ENCODE data around the gene PRR5L. TPM values are rescaled to one million over a fixed set of nuclear protein-coding genes. Genes with fewer than 3 reads are reported as not detected.

PRR5L gene
- total and polyA plus RNA-seq, 2 donors (not counting 1 experiment from before 2014, with no cell fraction given) = 4.0 to 5.9 TPM

- Histone ChIP-seq H3K4me1 (ENCODE audit: control insufficient read depth in 2 of 2, insufficient read depth in 2 of 2, low read length in 2 of 2) (no peaks in the 10 kb centered on the region), H3K4me3 (ENCODE audit: control extremely low read depth in 1 of 5, extremely low read depth in 1 of 5, insufficient read depth in 1 of 5, low read depth in 2 of 5, low read length in 4 of 5) (no peak overlapping the region), H3K27ac (ENCODE audit: low read length in 2 of 2) (no peak overlapping the region), H3K36me3 (replicated peaks in 1 of 2; ENCODE audit: control extremely low read depth in 1 of 2, control insufficient read depth in 1 of 2, extremely low read depth in 1 of 2, insufficient read depth in 2 of 2, low read length in 1 of 2) (peaks cover 4 to 40% of the 10 kb centered on the region in 2 experiments), H3K27me3 (replicated peaks in 1 of 4; ENCODE audit: control extremely low read depth in 1 of 4, control insufficient read depth in 3 of 4, insufficient read depth in 4 of 4, low read length in 3 of 4) (no peaks in the 10 kb centered on the region), H3K9me3 (ENCODE audit: control extremely low read depth in 1 of 3, control insufficient read depth in 2 of 3, insufficient read depth in 1 of 3, low read length in 2 of 3) (peaks cover 0 to 7% (median 6%) of the 10 kb centered on the region in 3 donors), H4K20me1 (ENCODE audit: control insufficient read depth, insufficient read depth, low read length, poor library complexity, severe bottlenecking) (peaks cover 35% of the 10 kb centered on the region), H3K9ac (ENCODE audit: low read length) (no peak overlapping the region), H3K4me2 (replicated peaks; ENCODE audit: low read depth, low read length, poor library complexity, severe bottlenecking) (no peak overlapping the region), H2AFZ (ENCODE audit: insufficient read depth, low read depth, low read length, poor library complexity, severe bottlenecking) (no peak overlapping the region), H3K79me2 (ENCODE audit: control insufficient read depth, insufficient read depth, low read length) (peaks cover 50% of the 10 kb centered on the region)
- H3K4me1 Mint-ChIP-seq = peaks cover 7% of the 10 kb centered on the region
- intact Hi-C loops (cut with micrococcal nuclease) = no loop called here
- H3K9me3 Mint-ChIP-seq (ENCODE audit: insufficient read depth) = peaks cover 6% of the 10 kb centered on the region
- ATAC-seq (ENCODE audit: low read depth) (no peak), DNase-seq (no peak)
- no peak overlapping the region for H3K4me3 Mint-ChIP-seq
- ChIA-PET POLR2A (no interaction called here), CTCF (interaction anchor here (0.9 to 1.5 kb wide), 2 partner anchors 13 to 213 kb away, joined by 3 to 5 read pairs; no protein-coding TSS in a partner anchor)
- H3K27ac Mint-ChIP-seq = no peak overlapping the region
- TF ChIP-seq EZH2 (IDR thresholded peaks at IDR 0.05; ENCODE audit: borderline replicate concordance, insufficient read depth, low read depth, low read length, poor library complexity, severe bottlenecking) = no peak
- no peak for TF ChIP-seq CTCF (IDR thresholded peaks at IDR 0.05)
- no CpG with 5 or more reads among the region's 1 CpG for WGBS (ENCODE audit: insufficient coverage)
- H3K27me3 Mint-ChIP-seq = no peaks in the 10 kb centered on the region
Measured at GRCh38 chr11:36280531-36280930, 15.6 kb upstream of the PRR5L start.

GRCh38 chr11:36281850-36282249 is 14.2 kb upstream of the PRR5L start:
- no peak overlapping the region for H3K27ac Mint-ChIP-seq
- Histone ChIP-seq H3K36me3 (replicated peaks in 1 of 2; ENCODE audit: control extremely low read depth in 1 of 2, control insufficient read depth in 1 of 2, extremely low read depth in 1 of 2, insufficient read depth in 2 of 2, low read length in 1 of 2) (peaks cover 4 to 26% of the 10 kb centered on the region in 2 experiments), H3K27ac (ENCODE audit: low read length in 2 of 2) (no peak overlapping the region), H3K9me3 (ENCODE audit: control extremely low read depth in 1 of 3, control insufficient read depth in 2 of 3, insufficient read depth in 1 of 3, low read length in 2 of 3) (peaks cover 0 to 7% (median 6%) of the 10 kb centered on the region in 3 donors), H3K79me2 (ENCODE audit: control insufficient read depth, insufficient read depth, low read length) (peaks cover 63% of the 10 kb centered on the region), H3K4me3 (ENCODE audit: control extremely low read depth in 1 of 5, extremely low read depth in 1 of 5, insufficient read depth in 1 of 5, low read depth in 2 of 5, low read length in 4 of 5) (no peak overlapping the region), H4K20me1 (ENCODE audit: control insufficient read depth, insufficient read depth, low read length, poor library complexity, severe bottlenecking) (peaks cover 35% of the 10 kb centered on the region), H3K27me3 (replicated peaks in 1 of 4; ENCODE audit: control extremely low read depth in 1 of 4, control insufficient read depth in 3 of 4, insufficient read depth in 4 of 4, low read length in 3 of 4) (no peaks in the 10 kb centered on the region), H3K4me2 (replicated peaks; ENCODE audit: low read depth, low read length, poor library complexity, severe bottlenecking) (no peak overlapping the region), H3K4me1 (ENCODE audit: control insufficient read depth in 2 of 2, insufficient read depth in 2 of 2, low read length in 2 of 2) (no peaks in the 10 kb centered on the region), H2AFZ (ENCODE audit: insufficient read depth, low read depth, low read length, poor library complexity, severe bottlenecking) (no peak overlapping the region), H3K9ac (ENCODE audit: low read length) (no peak overlapping the region)
- H3K4me3 Mint-ChIP-seq = no peak overlapping the region
- no peak for ATAC-seq (ENCODE audit: low read depth)
- ChIA-PET POLR2A (no interaction called here), CTCF (interaction anchor here (1.4 kb wide), 2 partner anchors 10 to 12 kb away, joined by 3 to 5 read pairs; no protein-coding TSS in a partner anchor)
- intact Hi-C loops (cut with micrococcal nuclease) = no loop called here
- no peak for TF ChIP-seq CTCF (IDR thresholded peaks at IDR 0.05)
- TF ChIP-seq EZH2 (IDR thresholded peaks at IDR 0.05; ENCODE audit: borderline replicate concordance, insufficient read depth, low read depth, low read length, poor library complexity, severe bottlenecking) = no peak
- H3K9me3 Mint-ChIP-seq (ENCODE audit: insufficient read depth) = peaks cover 6% of the 10 kb centered on the region
- H3K27me3 Mint-ChIP-seq = no peaks in the 10 kb centered on the region
- no peak for DNase-seq
- no CpG with 5 or more reads among the region's 4 CpGs for WGBS (ENCODE audit: insufficient coverage)
- peaks cover 13% of the 10 kb centered on the region for H3K4me1 Mint-ChIP-seq
